Measurements from ENCODE around the gene TRPM2. TPM values are rescaled to one million over a fixed set of nuclear protein-coding genes. Genes with fewer than 3 reads are reported as not detected.

The TRPM2 gene
- total RNA-seq, 4 donors from 2014 or later: 0.40 to 6.9 (median 2.5) TPM

- no peak overlapping the region for H3K4me3 ChIP-seq
- 91 to 98% methylated on average over 11 to 19 of the region's 36 CpGs for WGBS, 2 donors
- no peaks in the 10 kb centered on the region for H3K9me3 ChIP-seq
- no peaks in the 10 kb centered on the region for H3K36me3 ChIP-seq
- no peaks in the 10 kb centered on the region for H3K27me3 ChIP-seq
- TF ChIP-seq CTCF (IDR thresholded peaks at IDR 0.05) (no peak), POLR2A (IDR thresholded peaks at IDR 0.05) (no peak)
- no peaks in the 10 kb centered on the region for H3K4me1 ChIP-seq
- no peak overlapping the region for H3K27ac ChIP-seq
- DNase-seq: no peak
- intact Hi-C loops (cut with DNase I): no loop called here
These were observed 113.8 kb downstream of the TRPM2 start for GRCh38 chr21:44466996-44467858.

GRCh38 chr21:44467859-44468195, 114.4 kb downstream of the TRPM2 start:
- no peak for DNase-seq
- Histone ChIP-seq H3K27me3 (no peaks in the 10 kb centered on the region), H3K4me1 (no peaks in the 10 kb centered on the region), H3K36me3 (no peaks in the 10 kb centered on the region), H3K9me3 (no peaks in the 10 kb centered on the region), H3K4me3 (no peak overlapping the region), H3K27ac (no peak overlapping the region)
- intact Hi-C loops (cut with DNase I): no loop called here
- WGBS, 2 donors: 100% methylated on average over 1 of the region's 15 CpGs
- TF ChIP-seq CTCF (IDR thresholded peaks at IDR 0.05) (no peak), POLR2A (IDR thresholded peaks at IDR 0.05) (no peak)

DNA sequence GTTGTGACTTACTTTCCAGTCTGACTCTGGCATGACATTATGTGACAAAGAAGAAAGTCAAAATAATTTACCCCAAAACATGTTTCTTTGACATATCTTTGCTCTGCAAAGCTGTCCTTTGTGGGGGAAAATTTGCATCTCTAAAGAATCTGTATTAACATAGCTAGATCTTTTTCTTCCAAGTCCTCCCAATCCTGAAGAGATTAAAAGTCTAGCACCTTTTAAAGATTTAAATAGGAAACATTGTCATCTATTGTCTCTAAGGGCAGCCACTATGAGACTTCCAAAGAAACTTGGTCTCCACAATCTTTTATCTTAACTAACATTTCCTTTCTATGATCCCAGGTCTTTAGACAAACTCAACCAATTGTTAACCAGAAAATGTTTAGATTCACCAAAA, 117.9 kb downstream of the TRPM2 start:
- intact Hi-C loops (cut with DNase I): no loop called here
- H3K4me3 ChIP-seq: no peak overlapping the region
- H3K4me1 ChIP-seq: no peaks in the 10 kb centered on the region
- DNase-seq: no peak
- H3K27ac ChIP-seq: no peak overlapping the region
- no peaks in the 10 kb centered on the region for H3K27me3 ChIP-seq
- TF ChIP-seq CTCF (IDR thresholded peaks at IDR 0.05): no peak
- H3K36me3 ChIP-seq: no peaks in the 10 kb centered on the region
- no peaks in the 10 kb centered on the region for H3K9me3 ChIP-seq

DNA sequence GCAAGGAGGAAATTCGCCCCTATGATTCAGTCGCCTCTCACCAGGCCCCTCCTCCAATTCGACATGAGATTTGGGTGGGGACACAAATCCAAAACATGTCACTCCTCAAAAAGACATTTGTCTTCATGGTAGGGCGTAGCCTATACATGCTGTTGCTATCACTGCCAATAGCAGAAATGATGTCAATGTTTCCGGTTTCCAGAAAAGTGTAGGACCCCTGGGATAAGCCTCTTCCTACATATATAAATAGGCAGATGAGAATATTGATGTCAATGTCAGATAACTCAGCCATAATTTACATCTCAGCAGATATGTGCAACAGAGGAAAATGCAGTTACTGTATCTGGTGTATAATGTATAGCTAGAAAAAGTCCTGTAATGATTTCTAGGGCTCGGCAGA, 118.6 kb downstream of the TRPM2 start:
- H3K4me1 ChIP-seq: no peaks in the 10 kb centered on the region
- intact Hi-C loops (cut with DNase I): no loop called here
- DNase-seq: no peak
- no peak overlapping the region for H3K27ac ChIP-seq
- TF ChIP-seq CTCF (IDR thresholded peaks at IDR 0.05) (no peak), POLR2A (IDR thresholded peaks at IDR 0.05) (no peak)
- no peak overlapping the region for H3K4me3 ChIP-seq
- no peaks in the 10 kb centered on the region for H3K27me3 ChIP-seq
- whole genome bisulfite sequencing, 2 donors: 70 to 90% methylated on average over 5 to 6 of the region's 6 CpGs
- H3K36me3 ChIP-seq: no peaks in the 10 kb centered on the region
- no peaks in the 10 kb centered on the region for H3K9me3 ChIP-seq

DNA sequence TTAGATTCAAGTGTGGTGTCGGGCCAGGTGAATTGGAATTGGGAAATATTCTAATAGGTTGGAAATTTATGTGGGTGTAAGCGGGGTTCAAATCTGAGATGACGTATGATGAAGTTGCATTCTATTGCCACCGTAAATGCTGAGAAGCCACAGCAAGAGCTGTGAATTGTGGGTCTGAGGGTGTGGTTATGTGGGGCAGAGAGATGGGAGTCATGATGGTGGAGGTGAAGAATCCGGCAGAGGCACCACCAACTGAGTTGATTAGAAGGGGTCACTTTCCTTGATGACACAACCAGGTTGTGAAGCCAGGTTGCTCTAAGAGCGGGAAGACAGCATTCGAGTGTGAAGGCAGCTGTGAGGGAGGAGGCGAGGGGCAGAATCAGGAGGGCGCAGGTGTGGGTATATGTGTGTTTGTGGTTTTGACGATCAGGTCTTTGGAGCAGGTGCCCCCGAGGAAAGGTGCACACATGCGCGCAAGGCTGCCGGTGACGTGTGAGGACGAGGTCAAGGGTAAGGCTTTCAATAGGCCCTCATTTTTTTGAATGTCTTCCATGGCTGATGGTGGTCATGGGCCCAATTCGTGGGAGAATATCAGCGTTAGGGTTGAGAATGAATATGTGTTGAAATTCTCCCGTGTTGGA, 120.6 kb downstream of the TRPM2 start:
- H3K27me3 ChIP-seq: no peaks in the 10 kb centered on the region
- intact Hi-C loops (cut with DNase I): no loop called here

More for the DNA sequence above, 120.6 kb downstream of the TRPM2 start:
- DNase-seq: no peak
- H3K27ac ChIP-seq: no peak overlapping the region
- H3K9me3 ChIP-seq: no peaks in the 10 kb centered on the region
- TF ChIP-seq POLR2A (IDR thresholded peaks at IDR 0.05) (no peak), CTCF (IDR thresholded peaks at IDR 0.05) (no peak)
- H3K4me1 ChIP-seq: no peaks in the 10 kb centered on the region
- 87 to 88% methylated on average over 18 to 19 of the region's 19 CpGs for WGBS, 2 donors
- no peaks in the 10 kb centered on the region for H3K36me3 ChIP-seq
- H3K4me3 ChIP-seq: no peak overlapping the region

Data from esophagus squamous epithelium (tissue), 5 donors.